ENCODE data around the gene KDM8.

KDM8 gene

GRCh38 chr16:27203507-27204311 lies at the start of gene KDM8:
TSS of gene KDM8 (plus strand) at chr16:27203526. CDS start at chr16:27210124, 6,598 bp downstream.
- no peaks in the 10 kb centered on the region for H3K36me3 ChIP-seq (ENCODE audit: control insufficient read depth in 2 of 2, insufficient read depth in 1 of 2, low read length in 2 of 2)
- ChIA-PET CTCF (interaction anchor here (1.0 to 1.6 kb wide), 5 partner anchors 25 to 172 kb away, joined by 3 to 9 read pairs (median 4); no protein-coding TSS in a partner anchor), POLR2A (interaction anchor here (0.6 to 2.5 kb wide), 17 partner anchors 9 to 346 kb away, joined by 3 to 9 read pairs (median 4); partner anchors contain the start of genes GTF3C1, KATNIP and NSMCE1)
- H3K27ac ChIP-seq (ENCODE audit: extremely low read depth, low read depth, low read length), result peak within 1 kb of the TSS; percentile 80
- no peaks in the 10 kb centered on the region for H3K4me1 ChIP-seq (ENCODE audit: control insufficient read depth, insufficient read depth, low read length)
- H3K9me3 ChIP-seq (ENCODE audit: control insufficient read depth, insufficient read depth, low read depth, low read length), result no peaks in the 10 kb centered on the region
- H3K4me3 ChIP-seq (ENCODE audit: low read depth, low read length), result peak within 1 kb of the TSS; percentile 58
- TF ChIP-seq SETDB1 (IDR thresholded peaks at IDR 0.05; ENCODE audit: insufficient read length, low read length), result peak; percentile 19
- peak; percentile 18; the same call in 1 of the 2 replicates for TF ChIP-seq ZNF341 (tag by site-specific recombination; IDR thresholded peaks at IDR 0.05; ENCODE audit: low read depth)
- TF ChIP-seq ZNF692 (tag by site-specific recombination; IDR thresholded peaks at IDR 0.05), result peak; percentile 32; the same call in 1 of the 2 replicates
- TF ChIP-seq TSHZ1 (tag by site-specific recombination; IDR thresholded peaks at IDR 0.05; ENCODE audit: borderline replicate concordance), result no peak
- TF ChIP-seq, protein P1, sequence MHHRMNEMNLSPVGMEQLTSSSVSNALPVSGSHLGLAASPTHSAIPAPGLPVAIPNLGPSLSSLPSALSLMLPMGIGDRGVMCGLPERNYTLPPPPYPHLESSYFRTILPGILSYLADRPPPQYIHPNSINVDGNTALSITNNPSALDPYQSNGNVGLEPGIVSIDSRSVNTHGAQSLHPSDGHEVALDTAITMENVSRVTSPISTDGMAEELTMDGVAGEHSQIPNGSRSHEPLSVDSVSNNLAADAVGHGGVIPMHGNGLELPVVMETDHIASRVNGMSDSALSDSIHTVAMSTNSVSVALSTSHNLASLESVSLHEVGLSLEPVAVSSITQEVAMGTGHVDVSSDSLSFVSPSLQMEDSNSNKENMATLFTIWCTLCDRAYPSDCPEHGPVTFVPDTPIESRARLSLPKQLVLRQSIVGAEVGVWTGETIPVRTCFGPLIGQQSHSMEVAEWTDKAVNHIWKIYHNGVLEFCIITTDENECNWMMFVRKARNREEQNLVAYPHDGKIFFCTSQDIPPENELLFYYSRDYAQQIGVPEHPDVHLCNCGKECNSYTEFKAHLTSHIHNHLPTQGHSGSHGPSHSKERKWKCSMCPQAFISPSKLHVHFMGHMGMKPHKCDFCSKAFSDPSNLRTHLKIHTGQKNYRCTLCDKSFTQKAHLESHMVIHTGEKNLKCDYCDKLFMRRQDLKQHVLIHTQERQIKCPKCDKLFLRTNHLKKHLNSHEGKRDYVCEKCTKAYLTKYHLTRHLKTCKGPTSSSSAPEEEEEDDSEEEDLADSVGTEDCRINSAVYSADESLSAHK (tag by site-specific recombination; IDR thresholded peaks at IDR 0.05), result no peak
- no peak for TF ChIP-seq ZNF488 (tag by site-specific recombination; IDR thresholded peaks at IDR 0.05)
- 0 out of 2 replicates have a peak, but pooled peaks have one; percentile 70 for TF ChIP-seq OVOL3 (tag by site-specific recombination; IDR thresholded peaks at IDR 0.05)
- no peak for TF ChIP-seq ZNF239 (tag by site-specific recombination; IDR thresholded peaks at IDR 0.05)
- TF ChIP-seq ZBTB8A (tag by site-specific recombination; IDR thresholded peaks at IDR 0.05), result no peak
- peak; percentile 84 for TF ChIP-seq KLF8 (tag by site-specific recombination; IDR thresholded peaks at IDR 0.05)
- no peak for TF ChIP-seq ZNF157 (tag by site-specific recombination; IDR thresholded peaks at IDR 0.05)
- peak; percentile 16; the same call in 1 of the 2 replicates for TF ChIP-seq SP2 (tag by site-specific recombination; IDR thresholded peaks at IDR 0.05)
- TF ChIP-seq ZNF121 (tag by site-specific recombination; IDR thresholded peaks at IDR 0.05), result no peak
- no peak for TF ChIP-seq ZNF624 (tag by site-specific recombination; IDR thresholded peaks at IDR 0.05)
- peak; percentile 89 for TF ChIP-seq ZNF335 (tag by site-specific recombination; conservative IDR thresholded peaks at IDR 0.05)
- TF ChIP-seq ZNF785 (tag by site-specific recombination; IDR thresholded peaks at IDR 0.05), result 0 out of 2 replicates have a peak, but pooled peaks have one; percentile 41
- peak; percentile 65; the same call in 1 of the 2 replicates for TF ChIP-seq ZNF558 (tag by site-specific recombination; IDR thresholded peaks at IDR 0.05)
- peak; percentile 75; the same call in 1 of the 2 replicates for TF ChIP-seq ZNF610 (tag by site-specific recombination; IDR thresholded peaks at IDR 0.05; ENCODE audit: borderline replicate concordance)
- 0 out of 2 replicates have a peak, but pooled peaks have one; percentile 23 for TF ChIP-seq ZBTB6 (tag by site-specific recombination; IDR thresholded peaks at IDR 0.05)
- TF ChIP-seq ZSCAN23 (tag by site-specific recombination; IDR thresholded peaks at IDR 0.05), result no peak
- no peak for TF ChIP-seq ZBTB7A (tag by site-specific recombination; IDR thresholded peaks at IDR 0.05; ENCODE audit: low read depth)
- TF ChIP-seq GLI4 (tag by site-specific recombination; IDR thresholded peaks at IDR 0.05), result peak; percentile 65; the same call in 1 of the 2 replicates
- peak; percentile 15 for TF ChIP-seq ZFP69B (tag by site-specific recombination; IDR thresholded peaks at IDR 0.05)
- TF ChIP-seq, protein P2, sequence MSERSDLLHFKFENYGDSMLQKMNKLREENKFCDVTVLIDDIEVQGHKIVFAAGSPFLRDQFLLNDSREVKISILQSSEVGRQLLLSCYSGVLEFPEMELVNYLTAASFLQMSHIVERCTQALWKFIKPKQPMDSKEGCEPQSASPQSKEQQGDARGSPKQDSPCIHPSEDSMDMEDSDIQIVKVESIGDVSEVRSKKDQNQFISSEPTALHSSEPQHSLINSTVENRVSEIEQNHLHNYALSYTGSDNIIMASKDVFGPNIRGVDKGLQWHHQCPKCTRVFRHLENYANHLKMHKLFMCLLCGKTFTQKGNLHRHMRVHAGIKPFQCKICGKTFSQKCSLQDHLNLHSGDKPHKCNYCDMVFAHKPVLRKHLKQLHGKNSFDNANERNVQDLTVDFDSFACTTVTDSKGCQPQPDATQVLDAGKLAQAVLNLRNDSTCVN (tag by site-specific recombination; optimal IDR thresholded peaks at IDR 0.05), result peak; percentile 78
- TF ChIP-seq ZNF548 (tag by site-specific recombination; IDR thresholded peaks at IDR 0.05), result no peak
- TF ChIP-seq ZNF514 (tag by site-specific recombination; IDR thresholded peaks at IDR 0.05), result no peak
- TF ChIP-seq RBAK (tag by site-specific recombination; IDR thresholded peaks at IDR 0.05), result no peak
